ENCODE measurements around the gene RBM25. TPM values are rescaled to one million over a fixed set of nuclear protein-coding genes. Genes with fewer than 3 reads are reported as not detected.

Gene RBM25
- total and polyA plus RNA-seq, 4 donors, result 8.4 to 26.2 (median 22.2) TPM

GRCh38 chr14:73140811-73141323 is 82.5 kb downstream of the RBM25 start:
- H3K4me1 ChIP-seq (ENCODE audit: control insufficient read depth in 4 of 4, insufficient read depth in 4 of 4, low read length in 3 of 4), result peaks cover 5 to 23% (median 18%) of the 10 kb centered on the region in 4 donors
- WGBS, result 97% methylated on average over 1 of the region's 1 CpG

More at GRCh38 chr14:73140811-73141323, 82.5 kb downstream of the RBM25 start:
- no peaks in the 10 kb centered on the region for H3K27me3 ChIP-seq (ENCODE audit: control insufficient read depth in 4 of 4, insufficient read depth in 4 of 4, low read length in 3 of 4)
- TF ChIP-seq TAF1 (conservative IDR thresholded peaks at IDR 0.05) (no peak), FOXA2 (IDR thresholded peaks at IDR 0.05) (no peak), EGR1 (IDR thresholded peaks at IDR 0.05; ENCODE audit: low read depth in 2 of 2) (no peak), SP1 (IDR thresholded peaks at IDR 0.05) (no peak), HNF4A (conservative IDR thresholded peaks at IDR 0.05) (no peak), NR2F2 (IDR thresholded peaks at IDR 0.05) (no peak), GABPA (IDR thresholded peaks at IDR 0.05 in 1 of 2, conservative IDR thresholded peaks at IDR 0.05 in 1 of 2) (no peak), ZBTB33 (IDR thresholded peaks at IDR 0.05) (no peak), HNF4G (IDR thresholded peaks at IDR 0.05) (no peak), RAD21 (IDR thresholded peaks at IDR 0.05) (no peak), FOXA1 (IDR thresholded peaks at IDR 0.05) (no peak), RXRA (IDR thresholded peaks at IDR 0.05) (no peak), REST (IDR thresholded peaks at IDR 0.05) (no peak)
- TF ChIP-seq, protein P1, sequence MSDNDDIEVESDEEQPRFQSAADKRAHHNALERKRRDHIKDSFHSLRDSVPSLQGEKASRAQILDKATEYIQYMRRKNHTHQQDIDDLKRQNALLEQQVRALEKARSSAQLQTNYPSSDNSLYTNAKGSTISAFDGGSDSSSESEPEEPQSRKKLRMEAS (IDR thresholded peaks at IDR 0.05), result no peak
- TF ChIP-seq, protein P2, sequence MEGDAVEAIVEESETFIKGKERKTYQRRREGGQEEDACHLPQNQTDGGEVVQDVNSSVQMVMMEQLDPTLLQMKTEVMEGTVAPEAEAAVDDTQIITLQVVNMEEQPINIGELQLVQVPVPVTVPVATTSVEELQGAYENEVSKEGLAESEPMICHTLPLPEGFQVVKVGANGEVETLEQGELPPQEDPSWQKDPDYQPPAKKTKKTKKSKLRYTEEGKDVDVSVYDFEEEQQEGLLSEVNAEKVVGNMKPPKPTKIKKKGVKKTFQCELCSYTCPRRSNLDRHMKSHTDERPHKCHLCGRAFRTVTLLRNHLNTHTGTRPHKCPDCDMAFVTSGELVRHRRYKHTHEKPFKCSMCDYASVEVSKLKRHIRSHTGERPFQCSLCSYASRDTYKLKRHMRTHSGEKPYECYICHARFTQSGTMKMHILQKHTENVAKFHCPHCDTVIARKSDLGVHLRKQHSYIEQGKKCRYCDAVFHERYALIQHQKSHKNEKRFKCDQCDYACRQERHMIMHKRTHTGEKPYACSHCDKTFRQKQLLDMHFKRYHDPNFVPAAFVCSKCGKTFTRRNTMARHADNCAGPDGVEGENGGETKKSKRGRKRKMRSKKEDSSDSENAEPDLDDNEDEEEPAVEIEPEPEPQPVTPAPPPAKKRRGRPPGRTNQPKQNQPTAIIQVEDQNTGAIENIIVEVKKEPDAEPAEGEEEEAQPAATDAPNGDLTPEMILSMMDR (IDR thresholded peaks at IDR 0.05; ENCODE audit: low read depth, low read length, missing input control), result no peak
- H3K9ac ChIP-seq (ENCODE audit: low read depth in 1 of 2, low read length in 2 of 2), result no peak overlapping the region
- no peak overlapping the region for H3K4me3 ChIP-seq (ENCODE audit: low read depth in 1 of 3, low read length in 3 of 3)
- H3K9me3 ChIP-seq (ENCODE audit: control insufficient read depth in 4 of 4, low read length in 3 of 4), result no peaks in the 10 kb centered on the region
- H3K36me3 ChIP-seq (ENCODE audit: control insufficient read depth in 4 of 4, insufficient read depth in 3 of 4, low read depth in 1 of 4, low read length in 3 of 4), result no peaks in the 10 kb centered on the region
- no peak overlapping the region for H3K27ac ChIP-seq (ENCODE audit: low read depth in 1 of 2, low read length in 2 of 2)
- DNase-seq (ENCODE audit: low spot score), result no peak
